ENCODE results near the gene USP54.
"Not testable (repeated sequence)": the region's sequence is repeated elsewhere in the genome, so short reads cannot be mapped to it uniquely, and the experiment has no call there.

Gene USP54, protein sequence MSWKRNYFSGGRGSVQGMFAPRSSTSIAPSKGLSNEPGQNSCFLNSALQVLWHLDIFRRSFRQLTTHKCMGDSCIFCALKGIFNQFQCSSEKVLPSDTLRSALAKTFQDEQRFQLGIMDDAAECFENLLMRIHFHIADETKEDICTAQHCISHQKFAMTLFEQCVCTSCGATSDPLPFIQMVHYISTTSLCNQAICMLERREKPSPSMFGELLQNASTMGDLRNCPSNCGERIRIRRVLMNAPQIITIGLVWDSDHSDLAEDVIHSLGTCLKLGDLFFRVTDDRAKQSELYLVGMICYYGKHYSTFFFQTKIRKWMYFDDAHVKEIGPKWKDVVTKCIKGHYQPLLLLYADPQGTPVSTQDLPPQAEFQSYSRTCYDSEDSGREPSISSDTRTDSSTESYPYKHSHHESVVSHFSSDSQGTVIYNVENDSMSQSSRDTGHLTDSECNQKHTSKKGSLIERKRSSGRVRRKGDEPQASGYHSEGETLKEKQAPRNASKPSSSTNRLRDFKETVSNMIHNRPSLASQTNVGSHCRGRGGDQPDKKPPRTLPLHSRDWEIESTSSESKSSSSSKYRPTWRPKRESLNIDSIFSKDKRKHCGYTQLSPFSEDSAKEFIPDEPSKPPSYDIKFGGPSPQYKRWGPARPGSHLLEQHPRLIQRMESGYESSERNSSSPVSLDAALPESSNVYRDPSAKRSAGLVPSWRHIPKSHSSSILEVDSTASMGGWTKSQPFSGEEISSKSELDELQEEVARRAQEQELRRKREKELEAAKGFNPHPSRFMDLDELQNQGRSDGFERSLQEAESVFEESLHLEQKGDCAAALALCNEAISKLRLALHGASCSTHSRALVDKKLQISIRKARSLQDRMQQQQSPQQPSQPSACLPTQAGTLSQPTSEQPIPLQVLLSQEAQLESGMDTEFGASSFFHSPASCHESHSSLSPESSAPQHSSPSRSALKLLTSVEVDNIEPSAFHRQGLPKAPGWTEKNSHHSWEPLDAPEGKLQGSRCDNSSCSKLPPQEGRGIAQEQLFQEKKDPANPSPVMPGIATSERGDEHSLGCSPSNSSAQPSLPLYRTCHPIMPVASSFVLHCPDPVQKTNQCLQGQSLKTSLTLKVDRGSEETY (N-terminal part only)

GRCh38 chr10:73590881-73591799, at the start of gene USP54:
USP54 (minus strand) TSS chr10:73591342; CDS start chr10:73575658, 15,684 bp downstream.
- DNase-seq (ENCODE audit: low read depth in 2 of 2, low spot score in 1 of 2): no peak

GRCh38 chr10:73639286-73639685, 48.1 kb upstream of the USP54 start:
- no peak for DNase-seq (ENCODE audit: low read depth in 2 of 2, low spot score in 1 of 2)

- DNase-seq (ENCODE audit: low read depth in 2 of 2, low spot score in 1 of 2): no peak
These were observed 44.6 kb upstream of the USP54 start for GRCh38 chr10:73635781-73636180.

- no peak for DNase-seq (ENCODE audit: low read depth in 2 of 2, low spot score in 1 of 2)
These were observed 43.3 kb upstream of the USP54 start for GRCh38 chr10:73634421-73634820.

DNA sequence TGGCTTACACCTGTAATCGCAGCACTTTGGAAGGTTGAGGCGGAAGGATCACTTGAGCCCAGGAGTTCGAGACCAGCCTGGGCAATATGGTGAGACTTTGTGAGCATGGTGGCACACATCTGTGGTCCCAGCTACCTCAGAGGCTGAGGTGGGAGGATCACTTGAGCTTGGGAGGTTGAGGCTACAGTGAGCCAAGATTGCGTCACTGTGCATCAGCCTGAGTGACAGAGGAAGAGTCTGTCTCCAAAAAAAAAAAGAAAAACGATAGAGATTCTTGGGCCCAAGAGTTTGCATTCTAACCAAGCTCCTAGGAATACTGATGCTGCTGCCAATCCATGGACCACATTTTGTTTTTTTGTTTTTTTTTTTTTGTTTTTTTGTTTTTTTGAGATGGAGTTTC, 38.0 kb upstream of the USP54 start:
- no peak for DNase-seq (ENCODE audit: low read depth in 2 of 2, low spot score in 1 of 2)

- no peak for DNase-seq (ENCODE audit: low read depth in 2 of 2, low spot score in 1 of 2)
These were observed 37.3 kb upstream of the USP54 start for GRCh38 chr10:73628405-73628804.

- no peak for DNase-seq (ENCODE audit: low read depth in 2 of 2, low spot score in 1 of 2)
These were observed 36.2 kb upstream of the USP54 start for GRCh38 chr10:73627300-73627699.

DNA sequence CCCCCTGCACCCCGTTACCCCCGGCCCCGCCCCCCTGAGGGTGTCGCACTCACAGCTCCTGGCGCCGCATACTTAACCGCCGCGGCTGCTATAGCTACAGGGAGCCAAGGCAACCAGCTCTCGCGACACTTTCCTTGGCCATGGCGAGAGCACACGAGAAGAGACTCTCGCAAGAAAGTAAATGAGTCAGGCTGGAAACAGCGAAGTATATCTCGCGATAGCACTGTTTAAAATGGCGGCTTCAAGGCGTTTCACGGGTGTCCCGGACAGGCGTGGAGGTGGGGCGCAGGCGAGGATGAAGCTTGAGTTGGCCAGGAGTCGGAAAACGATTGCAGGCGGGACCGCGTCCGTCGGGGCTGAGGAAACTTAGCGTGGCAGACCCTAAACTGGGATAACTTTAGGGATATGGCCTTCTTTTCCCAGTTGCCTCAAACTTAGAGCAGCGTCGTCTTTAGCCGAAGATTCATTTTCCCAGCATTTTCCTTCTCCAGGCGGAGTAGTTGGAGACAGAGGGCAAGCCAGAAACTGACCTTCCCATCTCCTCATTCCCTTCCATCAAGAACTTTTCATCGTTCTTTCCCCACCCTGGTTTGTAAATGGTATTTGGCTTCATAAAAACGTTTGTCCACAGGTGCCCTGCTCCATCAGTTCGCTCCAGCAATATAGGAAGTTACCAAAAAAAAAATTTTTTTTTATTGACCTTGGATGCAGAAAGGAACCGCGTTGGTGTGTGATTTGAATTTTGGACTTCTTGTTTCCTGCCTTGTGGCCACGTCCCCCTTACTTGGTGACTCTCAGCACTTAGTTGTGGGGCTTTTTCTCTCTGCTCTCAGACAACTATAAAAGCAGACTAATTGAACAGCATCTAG, 35.0 kb upstream of the USP54 start:
- peak; percentile 85 to 91 for DNase-seq (ENCODE audit: low read depth in 2 of 2, low spot score in 1 of 2)

GRCh38 chr10:73625004-73625883, 34.1 kb upstream of the USP54 start:
- DNase-seq (ENCODE audit: low read depth in 2 of 2, low spot score in 1 of 2): no peak

GRCh38 chr10:73623056-73623455, 31.9 kb upstream of the USP54 start:
- DNase-seq (ENCODE audit: low read depth in 2 of 2, low spot score in 1 of 2): no peak

DNA sequence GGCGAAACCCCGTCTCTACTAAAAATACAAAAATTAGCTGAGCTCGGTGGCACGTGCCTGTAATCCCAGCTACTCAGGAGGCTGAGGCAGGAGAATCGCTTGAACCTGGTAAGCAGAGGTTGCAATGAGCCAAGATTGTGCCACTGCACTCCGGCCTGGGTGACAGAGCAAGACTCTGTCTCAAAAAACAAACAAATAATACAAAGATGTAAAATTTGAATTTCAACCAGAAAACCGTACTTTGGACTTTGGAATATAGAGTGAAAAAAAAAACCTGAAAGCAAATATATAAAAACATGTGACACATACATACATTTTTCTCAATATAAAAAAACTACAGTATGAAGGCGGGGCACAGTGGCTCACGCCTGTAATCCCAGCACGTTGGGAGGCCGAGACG, 29.8 kb upstream of the USP54 start:
- not testable (repeated sequence) for DNase-seq (ENCODE audit: low read depth in 2 of 2, low spot score in 1 of 2)

DNA sequence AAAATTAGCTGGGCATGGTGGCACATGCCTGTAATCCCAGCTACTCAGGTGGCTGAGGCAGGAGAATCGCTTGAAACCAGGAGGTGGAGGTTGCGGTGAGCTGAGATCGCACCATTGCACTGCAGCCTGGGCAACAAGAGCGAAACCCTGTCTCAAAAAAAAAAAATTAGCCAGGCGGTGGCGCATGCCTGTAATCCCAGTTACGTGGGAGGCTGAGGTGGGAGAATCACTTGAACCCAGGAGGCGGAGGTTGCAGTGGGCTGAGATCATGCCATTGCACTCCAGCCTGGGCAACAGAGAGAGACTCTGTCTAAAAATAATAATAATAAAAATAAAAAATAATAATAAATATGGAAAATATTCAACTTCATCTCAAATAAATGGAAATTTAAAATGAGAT, 26.0 kb upstream of the USP54 start:
- not testable (repeated sequence) for DNase-seq (ENCODE audit: low read depth in 2 of 2, low spot score in 1 of 2)

DNA sequence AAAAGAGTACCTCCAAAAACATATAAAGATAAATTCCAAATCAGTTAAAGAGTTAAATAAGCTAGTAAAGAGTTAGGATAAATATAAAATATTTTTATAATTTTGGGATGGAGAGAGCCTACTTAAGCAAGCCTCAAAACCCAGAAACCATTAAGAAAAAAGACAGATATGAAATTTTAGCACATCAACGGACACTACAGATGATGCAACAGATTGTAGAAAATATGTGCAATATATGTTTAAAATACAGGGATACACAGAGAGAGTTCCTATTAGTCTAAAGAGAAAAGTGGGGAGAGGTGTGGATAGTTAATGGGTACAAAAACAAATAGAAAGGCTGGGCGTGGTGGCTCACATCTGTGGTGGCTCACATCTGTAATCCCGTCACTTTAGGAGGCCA, 23.6 kb upstream of the USP54 start:
- no peak for DNase-seq (ENCODE audit: low read depth in 2 of 2, low spot score in 1 of 2)

DNA sequence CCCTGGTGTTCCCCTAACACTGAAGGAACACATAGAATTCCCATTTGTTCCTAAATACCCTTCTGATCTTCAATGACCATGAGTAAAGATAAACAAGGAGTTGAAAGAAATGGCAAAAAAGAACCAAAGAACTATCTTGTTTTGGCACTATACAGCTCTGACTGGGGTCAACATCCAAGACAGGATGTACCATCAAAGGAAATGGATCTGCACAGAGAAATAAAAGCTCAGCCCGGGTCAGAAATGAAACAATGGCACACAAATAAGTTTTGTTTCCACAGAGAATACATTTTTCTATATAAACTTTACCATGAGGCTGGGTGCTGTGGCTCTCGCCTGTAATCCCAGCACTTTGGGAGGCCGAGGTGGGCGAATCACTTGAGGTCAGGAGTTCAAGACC, 18.0 kb upstream of the USP54 start:
- DNase-seq (ENCODE audit: low read depth in 2 of 2, low spot score in 1 of 2): no peak

- no peak for DNase-seq (ENCODE audit: low read depth in 2 of 2, low spot score in 1 of 2)
These were observed 10.4 kb upstream of the USP54 start for GRCh38 chr10:73601486-73601921.

DNA sequence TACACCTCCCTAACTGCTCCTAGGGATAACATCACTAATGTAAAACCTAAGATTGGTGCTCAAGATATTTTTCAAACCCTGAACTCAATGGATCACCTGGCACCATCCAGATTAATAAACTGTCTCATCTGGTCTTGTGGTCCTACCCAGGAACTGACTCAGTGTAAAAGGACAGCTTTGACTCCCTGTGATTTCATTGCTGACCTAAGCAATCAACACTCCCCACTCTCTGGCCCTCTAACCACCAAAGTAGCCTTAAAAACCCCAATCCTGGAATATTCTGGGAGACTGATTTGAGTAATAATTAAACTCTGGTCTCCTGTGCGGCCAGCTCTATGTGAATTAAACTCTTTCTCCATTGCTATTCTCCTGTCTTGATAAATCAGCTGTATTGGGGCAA, 6.2 kb upstream of the USP54 start:
- DNase-seq (ENCODE audit: low read depth in 2 of 2, low spot score in 1 of 2): no peak

DNA sequence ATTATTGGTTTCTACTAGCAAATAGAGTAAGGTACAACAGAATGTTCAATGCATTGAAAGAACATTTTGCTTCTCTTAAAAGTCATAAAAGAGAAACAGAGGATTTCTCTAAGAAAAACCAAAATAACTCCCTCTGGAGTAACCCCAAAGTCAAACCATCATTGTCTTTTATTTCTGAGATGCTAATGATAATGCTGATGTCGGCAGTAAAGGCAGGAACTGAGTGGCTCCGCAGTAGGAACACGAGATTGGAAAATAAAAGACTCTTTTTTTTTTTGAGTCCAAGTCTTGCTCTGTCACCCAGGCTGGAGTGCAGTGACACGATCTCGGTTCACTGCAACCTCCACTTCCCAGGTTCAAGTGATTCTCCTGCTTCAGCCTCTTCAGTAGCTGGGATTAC, 2.7 kb upstream of the USP54 start:
- DNase-seq (ENCODE audit: low read depth in 2 of 2, low spot score in 1 of 2): no peak

DNA sequence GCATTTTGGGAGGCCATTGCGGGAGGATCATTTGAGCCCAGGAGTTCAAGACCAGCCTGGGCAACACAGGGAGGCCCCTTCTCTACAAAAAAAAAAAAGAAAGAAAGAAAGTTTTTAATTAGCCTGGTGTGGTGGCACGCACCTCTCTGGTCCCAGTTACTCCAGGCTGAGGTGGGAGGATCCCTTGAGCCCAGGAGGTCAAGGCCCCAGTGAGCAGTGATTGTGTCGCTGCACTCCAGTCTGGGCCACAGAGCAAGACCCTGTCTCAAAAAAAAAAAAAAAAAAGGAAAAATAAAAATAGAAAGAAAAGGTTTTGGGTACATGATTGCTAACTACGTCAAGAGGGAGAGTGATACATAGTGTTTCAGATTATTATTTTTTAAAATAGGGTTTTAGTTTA, 2.0 kb upstream of the USP54 start:
- DNase-seq (ENCODE audit: low read depth in 2 of 2, low spot score in 1 of 2): no peak

Measured in stimulated activated CD8-positive, alpha-beta memory T cell treated with anti-CD3 and anti-CD28 coated beads, Interleukin-4, amount 100 ng/mL, for 1 hour (primary cell).